Heart right ventricle (tissue), 16 donors: ENCODE measurements around the gene LRRC15. TPM values are rescaled to one million over a fixed set of nuclear protein-coding genes. Genes with fewer than 3 reads are reported as not detected.

Experiments used
- ATAC-seq, 8 donors: fragments of 200-7000 bp; cut with Tn5 transposase; one replicate each; pipeline ENCODE4 v1.9.1; 2020; ENCODE audit warnings: mild to moderate bottlenecking in 8 of 8, moderate library complexity in 8 of 8, moderate number of reproducible peaks in 1 of 8
- DNase-seq, 2 donors: peaks; one replicate each; pipeline ENCODE4 v3.0.0-alpha.2; 2020
- H3K27ac ChIP-seq, 10 donors: fragments of 200-600 bp; sonication (generic) in 2 of 10; one replicate each; pipeline versions ENCODE4 v1.5.0 to v1.8.0; 2020 to 2022; ENCODE audit warnings: mild to moderate bottlenecking in 3 of 10
- H3K27me3 ChIP-seq, 7 donors: fragments of 200-600 bp; one replicate each; pipeline ENCODE4 v1.8.0; 2021 to 2022; ENCODE audit warnings: mild to moderate bottlenecking in 2 of 7
- H3K36me3 ChIP-seq, 9 donors: fragments of 200-600 bp; sonication (generic) in 1 of 9; one replicate each; pipeline versions ENCODE4 v1.5.0 to v1.8.0; 2020 to 2022; ENCODE audit warnings: mild to moderate bottlenecking in 2 of 9
- H3K4me1 ChIP-seq, 9 donors: fragments of 200-600 bp; sonication (generic) in 1 of 9; one replicate each; pipeline versions ENCODE4 v1.5.0 to v1.8.0; 2020 to 2022; ENCODE audit warnings: mild to moderate bottlenecking in 4 of 9
- H3K4me3 ChIP-seq, 10 donors: fragments of 200-600 bp; sonication (generic) in 2 of 10; one replicate each; pipeline versions ENCODE4 v1.5.0 to v1.8.0; 2020 to 2022; ENCODE audit warnings: mild to moderate bottlenecking in 7 of 10, moderate library complexity in 2 of 10
- H3K9me3 ChIP-seq, 11 donors: fragments of 200-600 bp in 10 of 11; sonication (generic) in 2 of 11; one replicate each; pipeline versions ENCODE4 v1.5.0 to v1.8.0; 2013 to 2022; ENCODE audit warnings: mild to moderate bottlenecking in 2 of 11, control low read depth in 1 of 11, moderate library complexity in 1 of 11
- CTCF ChIP-seq, 9 donors: fragments of 200-600 bp; sonication (generic) in 2 of 9; IDR thresholded peaks; one replicate each; pipeline versions ENCODE4 v1.5.0 to v1.8.0; 2021 to 2022; ENCODE audit warnings: antibody characterized with exemption in 9 of 9, mild to moderate bottlenecking in 5 of 9, moderate library complexity in 1 of 9
- WGBS, 2 donors: extraction: QIAGEN DNeasy Blood & Tissue Kit; methylation state at CpG; one replicate each; pipeline ENCODE4 v1.1.7; 2013; ENCODE audit warnings: inconsistent platforms in 1 of 2; 5-methylcytosine and 5-hydroxymethylcytosine counted together
- intact Hi-C, 10 donors: fragments of 100-400 bp; cut with DNase I; formaldehyde crosslinking; loops; one replicate each; pipeline versions ENCODE4 v1.11.1 to v1.14.2; 2022
- polyA plus RNA-seq, 2 donors: library from polyadenylated mRNA; stranded (reverse); fragments of 200-250 nt; gene quantifications; one replicate each; pipeline ENCODE4 v1.2.3, GENCODE V29; 2013
- total RNA-seq, 10 donors: library from RNA; stranded (reverse); fragmentation: NEBNext Ultra II Directional in 3 of 10; extraction: Animal tissue kit (Norgen Biotek cat#: 25700) in 3 of 10; gene quantifications; one replicate each; pipeline versions ENCODE4 v1.2.1 to v1.2.4, GENCODE V29; 2021 to 2023
- donor health status: Arrhythmogenic right ventricular cardiomyopathy.
- donor health status: ischemic (EF 13 %, LVEDD 7.1; RV severe dilation, severe dysfunction).
- donor health status: healthy with polysubstance abuse.
- donor health status: DM: no; HTN: yes; CAD: no.
- donor health status: DM: no; HTN: no; CAD: no.
- donor health status: ischemic (EF 25% LVEDD 6.9; RV normal size, moderate dysfunction).
- donor health status: ischemic (EF 25% LVEDD 5.7; RV mildly dilated, moderate dysfunction).
- donor health status: healthy.
- donor health status: DM: yes; HTN: yes; CAD: no.
- donor health status: Ischemic cardiomyopathy.
- donor health status: ischemic (EF 35%, LVEDD 5.7; RV mildly dilated, moderate dysfunction).
- donor health status: nonischemic (EF 11% LVEDD 7.7; RV severe dilation, severe dysfunction).
- donor health status: DM: yes; HTN: yes; CAD: no.
- donor health status: PGD.
- donor health status: ischemic (EF 29% LVEDD 5.4; RV normal size, mild dysfunction).
- donor health status: nonischemic (EF 23%, LVEDD 6.1; RV moderate dilation, normal function).

LRRC15 gene
- total and polyA plus RNA-seq, 12 donors: 0.05 to 0.81 (median 0.21) TPM; not detected in 1

- Histone ChIP-seq H3K36me3 (no peaks in the 10 kb centered on the region), H3K27ac (no peak overlapping the region), H3K4me1 (no peaks in the 10 kb centered on the region), H3K27me3 (peaks cover 0 to 37% (median 16%) of the 10 kb centered on the region in 7 donors), H3K4me3 (no peak overlapping the region), H3K9me3 (peaks cover 0 to 11% (median 4%) of the 10 kb centered on the region in 11 donors)
- WGBS, 2 donors: 47 to 55% methylated on average over 15 of the region's 15 CpGs
- TF ChIP-seq CTCF (IDR thresholded peaks at IDR 0.05): no peak
- intact Hi-C loops: no loop called here
- DNase-seq (no peak), ATAC-seq (no peak)
These were observed 16.5 kb upstream of the LRRC15 start for GRCh38 chr3:194386066-194386465.

- no peak for TF ChIP-seq CTCF (IDR thresholded peaks at IDR 0.05)
- ATAC-seq: no peak
- no peaks in the 10 kb centered on the region for H3K9me3 ChIP-seq
- no peak overlapping the region for H3K27ac ChIP-seq
- no peak overlapping the region for H3K4me3 ChIP-seq
- intact Hi-C loops: no loop called here
- peaks cover 0 to 49% (median 27%) of the 10 kb centered on the region in 7 donors for H3K27me3 ChIP-seq
- H3K4me1 ChIP-seq: no peaks in the 10 kb centered on the region
- no peaks in the 10 kb centered on the region for H3K36me3 ChIP-seq
- 94 to 96% methylated on average over 12 of the region's 12 CpGs for WGBS, 2 donors
- DNase-seq: no peak
These were observed 15.0 kb upstream of the LRRC15 start for GRCh38 chr3:194384569-194385001.

- no peak for ATAC-seq
- H3K4me1 ChIP-seq: no peaks in the 10 kb centered on the region
- TF ChIP-seq CTCF (IDR thresholded peaks at IDR 0.05): no peak
- DNase-seq: no peak
- H3K27ac ChIP-seq: no peak overlapping the region
- peaks cover 0 to 49% (median 27%) of the 10 kb centered on the region in 7 donors for H3K27me3 ChIP-seq
- H3K36me3 ChIP-seq: no peaks in the 10 kb centered on the region
- no peak overlapping the region for H3K4me3 ChIP-seq
- intact Hi-C loops: no loop called here
- no peaks in the 10 kb centered on the region for H3K9me3 ChIP-seq
- 75 to 79% methylated on average over 6 of the region's 6 CpGs for WGBS, 2 donors
These were observed 14.6 kb upstream of the LRRC15 start for GRCh38 chr3:194384156-194384555.

DNA sequence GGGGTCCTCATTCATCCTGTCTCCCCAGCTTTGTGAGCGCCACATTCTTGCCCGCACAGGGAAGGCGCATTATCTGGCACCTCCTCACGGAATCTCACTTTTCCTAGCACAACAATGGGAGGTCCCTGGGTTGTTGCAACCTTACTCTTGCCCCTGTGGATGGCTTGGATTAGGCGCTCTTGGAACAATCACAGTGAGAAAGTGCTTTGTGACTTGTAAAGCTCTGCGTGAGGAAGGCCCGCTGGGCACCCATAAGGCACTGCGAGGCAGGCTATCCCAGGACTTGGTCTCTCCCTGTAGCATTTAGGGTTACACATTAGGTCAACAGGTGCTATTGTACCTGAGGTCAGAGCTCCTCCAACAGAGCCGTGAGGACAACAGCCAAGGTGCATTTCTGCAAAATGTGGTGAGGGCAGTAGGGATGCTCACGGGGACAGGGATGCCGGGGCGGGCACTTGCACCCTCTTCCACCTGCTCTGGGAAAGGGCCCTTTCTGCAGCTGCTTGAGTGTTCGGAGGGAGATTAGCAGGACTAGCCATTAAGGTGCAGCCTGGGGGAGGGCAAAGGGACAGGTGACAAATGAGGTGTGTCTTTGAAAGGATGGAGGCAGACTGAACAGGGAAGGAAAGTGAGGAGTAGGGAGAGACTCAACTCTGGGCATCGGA, 13.9 kb upstream of the LRRC15 start:
- DNase-seq (no peak), ATAC-seq (no peak)
- TF ChIP-seq CTCF (IDR thresholded peaks at IDR 0.05): no peak
- Histone ChIP-seq H3K9me3 (no peaks in the 10 kb centered on the region), H3K36me3 (no peaks in the 10 kb centered on the region), H3K27me3 (peaks cover 0 to 53% (median 27%) of the 10 kb centered on the region in 7 donors), H3K27ac (no peak overlapping the region), H3K4me3 (no peak overlapping the region), H3K4me1 (no peaks in the 10 kb centered on the region)
- intact Hi-C loops: no loop called here
- WGBS, 2 donors: 88 to 89% methylated on average over 14 of the region's 14 CpGs
